Right ventricle myocardium inferior (tissue), 1 donor: ENCODE data around the gene NEDD8. TPM values are rescaled to one million over a fixed set of nuclear protein-coding genes. Genes with fewer than 3 reads are reported as not detected.
"Not testable (repeated sequence)": the region's sequence is repeated elsewhere in the genome, so short reads cannot be mapped to it uniquely, and the experiment has no call there.

Source experiments
- ATAC-seq: fragments of 200-7000 bp; cut with Tn5 transposase; one replicate; pipeline ENCODE4 v1.9.1; 2020; ENCODE audit warnings: mild to moderate bottlenecking, moderate library complexity
- DNase-seq: peaks from one replicate; pipeline ENCODE4 v3.0.0; 2021; ENCODE audit errors: missing footprints
- intact Hi-C: fragments of 100-400 bp; cut with DNase I; formaldehyde crosslinking; loops from one replicate; pipeline ENCODE4 v1.11.0; 2022
- total RNA-seq: library from RNA; stranded (reverse); fragmentation: NEBNext Ultra II Directional; extraction: Animal tissue kit (Norgen Biotek cat#: 25700); gene quantifications from one replicate; pipeline ENCODE4 v1.2.1, GENCODE V29; 2021
- donor health status: DM: no; HTN: yes; CAD: no; lungs with severe emphysema.

NEDD8 gene
- total RNA-seq, 1 donor from 2014 or later = 218 TPM

DNA sequence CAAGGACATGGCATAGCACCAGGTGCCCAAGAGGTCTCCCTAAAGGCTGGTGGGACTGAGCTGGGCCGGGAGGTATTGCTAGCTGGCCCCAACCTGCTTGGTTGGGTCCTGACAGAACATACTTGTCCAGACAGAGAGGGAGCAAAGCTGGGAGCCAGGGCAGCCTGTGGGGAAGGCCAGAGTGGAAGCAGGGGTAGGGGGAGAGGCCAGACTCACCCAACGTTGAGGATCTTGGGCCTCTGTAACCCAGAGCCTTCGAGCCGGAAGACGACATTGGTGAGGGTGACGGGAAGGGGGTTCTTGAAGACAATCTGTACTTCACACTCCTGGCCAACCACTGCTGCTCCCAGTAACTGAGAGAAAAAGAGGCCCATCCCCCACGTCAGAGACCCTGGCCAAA is 21.8 kb upstream of the NEDD8 start:
- DNase-seq = no peak
- intact Hi-C loops = no loop called here
- no peak for ATAC-seq

DNA sequence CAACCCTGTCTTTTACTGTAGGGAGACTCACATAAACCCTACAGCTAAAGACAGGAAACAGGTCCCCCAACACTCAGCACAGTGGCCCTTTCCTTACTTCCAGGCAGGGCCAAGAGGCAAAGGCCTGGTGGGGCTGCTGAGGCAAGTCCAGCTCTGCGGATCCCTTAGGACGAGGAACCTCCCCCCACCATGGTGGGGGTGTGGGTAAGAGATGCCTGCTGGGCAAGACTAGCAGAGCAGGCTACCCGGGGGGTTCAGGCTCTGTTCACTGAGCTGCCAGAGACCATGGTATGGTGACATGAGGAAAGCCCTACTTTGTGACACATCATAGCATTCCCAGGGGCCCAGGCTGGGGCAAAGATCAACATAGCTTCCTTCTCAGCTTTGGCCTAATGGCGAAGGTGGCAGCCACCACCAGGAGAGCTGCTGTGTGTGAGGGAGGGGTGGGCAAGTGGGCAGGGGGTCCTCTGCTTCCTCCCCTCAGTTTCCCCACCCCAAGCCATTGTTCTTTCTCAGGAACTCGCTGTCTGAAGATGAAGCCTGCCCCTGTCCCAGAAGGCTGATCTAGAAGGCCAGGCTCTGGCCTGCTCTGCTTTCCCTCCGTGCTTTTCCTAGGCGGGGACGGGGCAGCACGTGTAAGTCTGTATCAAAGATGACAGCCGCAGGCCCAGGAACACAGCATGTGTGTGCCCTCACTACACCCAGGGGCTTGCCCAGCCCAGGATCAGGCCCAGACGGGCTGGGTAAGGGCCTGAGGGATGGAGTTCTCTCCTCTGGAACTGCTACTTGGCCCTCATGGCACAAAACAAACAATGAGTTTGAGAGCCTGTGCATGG is 20.3 kb upstream of the NEDD8 start:
- intact Hi-C loops = no loop called here

GRCh38 chr14:24251880-24252288 is 19.7 kb upstream of the NEDD8 start:
- ATAC-seq (no peak), DNase-seq (no peak)
- intact Hi-C loops = no loop called here

More for the DNA sequence above, 20.3 kb upstream of the NEDD8 start:
- ATAC-seq (no peak), DNase-seq (no peak)

- ATAC-seq (no peak), DNase-seq (no peak)
- intact Hi-C loops = no loop called here
Measured at GRCh38 chr14:24250354-24250753, 18.2 kb upstream of the NEDD8 start.

DNA sequence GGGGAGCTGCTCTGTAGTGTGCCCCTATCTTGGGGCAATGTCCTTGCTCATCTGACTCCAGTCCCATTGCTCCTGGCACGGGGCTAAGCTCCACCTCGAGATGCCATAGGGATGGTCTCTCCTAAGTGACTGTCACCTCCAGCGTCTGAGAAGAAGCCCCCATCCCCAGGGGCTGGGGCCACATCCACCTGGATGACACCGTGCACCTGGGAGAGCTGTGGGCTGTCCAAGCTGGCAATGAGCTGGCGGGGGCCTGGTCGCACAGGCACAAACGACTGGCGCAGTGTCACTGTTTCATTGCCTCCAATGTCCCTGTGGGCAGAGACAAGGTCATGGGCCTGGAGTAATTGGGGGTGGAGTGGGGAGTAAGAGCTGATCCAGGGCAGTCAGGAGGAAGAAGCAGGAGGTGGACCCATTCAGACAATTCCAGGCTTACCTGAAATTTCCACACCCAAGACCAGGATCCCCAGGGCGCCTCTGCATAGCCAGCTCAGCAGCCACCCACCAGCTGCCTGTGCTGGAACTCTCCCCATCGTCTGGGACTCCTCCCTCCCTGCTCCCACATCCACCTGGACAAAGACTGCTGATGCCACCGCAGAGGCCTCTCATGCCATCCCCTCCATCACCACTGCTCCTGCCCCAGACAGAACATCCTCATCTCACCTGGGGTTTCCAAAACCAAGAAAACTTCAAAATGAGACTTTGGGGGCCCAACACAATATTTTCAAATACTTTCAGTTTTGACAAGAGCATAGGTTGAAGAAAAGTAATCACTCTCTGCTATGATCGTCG is 17.3 kb upstream of the NEDD8 start:
- intact Hi-C loops = no loop called here
- DNase-seq = no peak
- no peak for ATAC-seq

GRCh38 chr14:24247422-24247821 is 15.3 kb upstream of the NEDD8 start:
- DNase-seq (no peak), ATAC-seq (no peak)
- intact Hi-C loops = no loop called here

DNA sequence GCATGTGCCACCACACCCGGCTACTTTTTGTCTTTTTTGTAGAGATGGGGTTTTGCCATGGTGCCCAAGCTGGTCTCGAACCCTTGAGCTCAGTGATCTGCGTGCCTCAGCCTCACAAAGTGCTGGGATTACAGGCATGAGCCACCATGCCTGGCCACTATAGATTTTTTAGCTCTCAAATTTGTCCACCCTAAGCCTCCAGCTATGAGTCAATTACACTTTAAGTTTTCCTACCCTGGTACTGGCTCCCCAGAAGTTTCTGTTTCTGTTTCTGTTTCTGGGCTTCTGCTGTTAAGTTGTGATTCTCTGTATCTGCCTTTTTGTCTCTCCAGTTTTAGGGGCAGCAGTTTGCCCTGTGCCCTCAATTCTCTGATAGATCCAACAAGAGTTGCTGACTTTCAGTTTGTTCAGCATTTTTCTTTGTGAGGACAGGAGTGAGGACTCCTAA is 14.6 kb upstream of the NEDD8 start:
- intact Hi-C loops = no loop called here
- DNase-seq (no peak), ATAC-seq (no peak)

GRCh38 chr14:24245350-24245749 is 13.2 kb upstream of the NEDD8 start:
- intact Hi-C loops, DNase-seq, ATAC-seq: not testable (repeated sequence)

- ATAC-seq (no peak), DNase-seq (no peak)
- intact Hi-C loops = loop anchor here (1.0 to 2.0 kb wide), 3 partner anchors 29 to 193 kb away; no protein-coding TSS in a partner anchor
Measured at GRCh38 chr14:24243336-24243836, 11.2 kb upstream of the NEDD8 start.

GRCh38 chr14:24241829-24242443 is 9.8 kb upstream of the NEDD8 start:
- peak; percentile 94 for ATAC-seq
- intact Hi-C loops = loop anchor here (1.0 to 2.0 kb wide), 3 partner anchors 27 to 195 kb away; partner anchors contain the start of gene RABGGTA
- peak; percentile 95 for DNase-seq

- intact Hi-C loops = no loop called here
- ATAC-seq (no peak), DNase-seq (no peak)
Measured at GRCh38 chr14:24240110-24240918, 8.1 kb upstream of the NEDD8 start.

DNA sequence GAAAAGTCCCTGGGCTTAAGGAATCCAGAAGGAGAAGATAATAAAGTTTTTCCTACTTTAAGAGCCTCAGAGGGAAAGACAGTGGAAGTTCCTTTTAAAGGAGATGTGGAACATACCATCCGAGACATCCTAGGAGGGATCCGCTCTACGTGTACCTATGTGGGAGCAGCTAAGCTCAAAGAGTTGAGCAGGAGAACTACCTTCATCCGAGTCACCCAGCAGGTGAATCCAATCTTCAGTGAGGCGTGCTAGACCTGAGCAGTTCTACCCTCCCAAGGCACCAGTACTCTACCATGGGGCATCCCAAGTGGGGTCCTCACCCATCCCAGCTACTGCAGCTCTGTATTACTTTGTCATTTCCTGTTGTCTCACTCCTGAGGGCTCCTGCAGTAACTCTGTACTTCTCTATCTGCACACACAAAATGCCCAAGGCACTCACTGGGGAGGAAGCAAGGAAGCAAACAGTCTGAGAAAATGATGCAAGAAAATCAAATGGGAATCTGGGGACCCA is 6.4 kb upstream of the NEDD8 start:
- no peak for ATAC-seq
- intact Hi-C loops = loop anchor here (2.0 kb wide), 1 partner anchor 50 kb away; the partner anchor contains the start of gene IPO4

GRCh38 chr14:24238123-24238522 is 6.0 kb upstream of the NEDD8 start:
- DNase-seq = no peak
- intact Hi-C loops = loop anchor here (2.0 kb wide), 1 partner anchor 49 kb away; the partner anchor contains the start of gene IPO4
- no peak for ATAC-seq

More for the DNA sequence above, 6.4 kb upstream of the NEDD8 start:
- DNase-seq = no peak

GRCh38 chr14:24237463-24237955 is 5.3 kb upstream of the NEDD8 start:
- intact Hi-C loops = no loop called here
- ATAC-seq = no peak

GRCh38 chr14:24236689-24237462 is 4.7 kb upstream of the NEDD8 start:
- ATAC-seq = no peak
- DNase-seq = no peak
- intact Hi-C loops = no loop called here

More at GRCh38 chr14:24237463-24237955, 5.3 kb upstream of the NEDD8 start:
- DNase-seq = no peak

DNA sequence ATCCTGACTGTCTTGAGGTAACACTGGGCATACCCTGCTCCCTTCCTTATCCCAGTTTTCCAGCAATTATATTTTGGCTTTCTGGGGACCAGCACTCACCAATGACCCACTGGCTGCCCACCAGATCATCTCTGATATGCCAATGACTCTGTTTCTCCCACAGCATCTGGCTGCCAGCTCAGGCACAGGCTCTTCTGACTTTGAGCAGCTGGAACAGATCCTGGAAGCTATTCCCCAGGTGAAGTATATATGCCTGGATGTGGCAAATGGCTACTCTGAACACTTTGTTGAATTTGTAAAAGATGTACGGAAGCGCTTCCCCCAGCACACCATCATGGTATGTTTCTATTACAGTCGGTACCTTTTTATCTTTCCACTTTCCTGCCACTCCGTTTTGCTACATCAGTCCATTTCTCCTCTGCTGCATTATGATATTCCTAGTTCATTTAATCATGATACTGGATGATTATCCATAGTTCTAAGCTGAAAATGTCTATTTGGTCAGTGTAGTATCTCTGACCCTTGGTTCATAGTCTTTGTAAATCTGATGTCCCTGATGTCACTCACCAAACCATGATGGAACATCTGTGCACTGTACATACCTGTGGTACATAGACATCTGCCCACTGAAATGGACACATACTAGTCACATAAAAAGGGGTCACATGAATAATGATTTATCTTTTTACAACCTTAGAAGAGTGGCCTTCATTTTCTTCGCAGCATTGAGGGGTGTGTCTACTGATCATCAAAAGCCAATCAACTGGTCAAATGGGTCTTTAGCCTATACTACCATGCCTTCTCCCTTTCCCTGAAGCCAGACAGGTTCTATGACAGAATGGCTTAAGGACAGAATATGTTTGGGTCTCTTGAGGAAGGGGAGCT is 3.9 kb upstream of the NEDD8 start:
- intact Hi-C loops = no loop called here
- DNase-seq (no peak), ATAC-seq (no peak)
